Thyroid gland (tissue), 4 donors: ENCODE measurements around the gene MIXL1.

Experiments
- POLR2A ChIP-seq, 2 donors: fragments of 450-650 bp; IDR thresholded peaks; one replicate each; pipeline ENCODE4 v1.6.1; 2017; ENCODE audit warnings: antibody characterized with exemption in 2 of 2, mild to moderate bottlenecking in 2 of 2, moderate library complexity in 1 of 2
- TF ChIP-seq, protein P1 (sequence below), 6 experiments: fragments of 200-600 bp in 3 of 6; fragments of 450-650 bp in 3 of 6; sonication (generic) in 3 of 6; IDR thresholded peaks; one replicate each; pipeline ENCODE4 v1.5.1; 2016 to 2019; ENCODE audit warnings: antibody characterized with exemption in 6 of 6, mild to moderate bottlenecking in 2 of 6, inconsistent platforms in 1 of 6, moderate library complexity in 1 of 6

DNA sequence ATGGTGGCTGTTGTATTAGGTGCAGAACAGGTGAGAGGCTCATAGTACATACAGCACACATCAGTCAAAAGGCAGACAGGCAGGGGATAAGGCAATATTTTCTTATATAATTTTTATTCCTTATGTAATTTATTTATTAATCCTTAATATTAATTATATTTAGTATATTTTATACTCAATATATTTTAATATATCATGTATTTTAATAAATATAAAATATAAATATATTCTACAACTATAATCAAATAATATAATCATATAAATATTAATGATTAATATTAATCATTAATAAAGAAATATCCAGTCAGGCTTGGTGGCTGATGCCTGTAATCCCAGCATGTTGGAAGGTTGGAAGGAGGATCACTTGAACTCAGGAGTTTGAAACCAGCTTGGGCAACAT, 19.3 kb upstream of the MIXL1 start:
- TF ChIP-seq, protein P1, sequence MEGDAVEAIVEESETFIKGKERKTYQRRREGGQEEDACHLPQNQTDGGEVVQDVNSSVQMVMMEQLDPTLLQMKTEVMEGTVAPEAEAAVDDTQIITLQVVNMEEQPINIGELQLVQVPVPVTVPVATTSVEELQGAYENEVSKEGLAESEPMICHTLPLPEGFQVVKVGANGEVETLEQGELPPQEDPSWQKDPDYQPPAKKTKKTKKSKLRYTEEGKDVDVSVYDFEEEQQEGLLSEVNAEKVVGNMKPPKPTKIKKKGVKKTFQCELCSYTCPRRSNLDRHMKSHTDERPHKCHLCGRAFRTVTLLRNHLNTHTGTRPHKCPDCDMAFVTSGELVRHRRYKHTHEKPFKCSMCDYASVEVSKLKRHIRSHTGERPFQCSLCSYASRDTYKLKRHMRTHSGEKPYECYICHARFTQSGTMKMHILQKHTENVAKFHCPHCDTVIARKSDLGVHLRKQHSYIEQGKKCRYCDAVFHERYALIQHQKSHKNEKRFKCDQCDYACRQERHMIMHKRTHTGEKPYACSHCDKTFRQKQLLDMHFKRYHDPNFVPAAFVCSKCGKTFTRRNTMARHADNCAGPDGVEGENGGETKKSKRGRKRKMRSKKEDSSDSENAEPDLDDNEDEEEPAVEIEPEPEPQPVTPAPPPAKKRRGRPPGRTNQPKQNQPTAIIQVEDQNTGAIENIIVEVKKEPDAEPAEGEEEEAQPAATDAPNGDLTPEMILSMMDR (IDR thresholded peaks at IDR 0.05), result no peak
- TF ChIP-seq POLR2A (IDR thresholded peaks at IDR 0.05), result no peak
